HAP-1 (cell line): ENCODE results near the gene OR8G1.
"Not testable (repeated sequence)": the region's sequence is repeated elsewhere in the genome, so short reads cannot be mapped to it uniquely, and the experiment has no call there.

Source experiments
- DNase-seq, 2 experiments: peaks; one replicate each; pipeline ENCODE4 v3.0.0-alpha.2; 2016 to 2020; ENCODE audit warnings: low spot score in 2 of 2
- H3K27me3 ChIP-seq: fragments of 250-450 bp; sonication (Bioruptor Pico); 2 replicates; pipeline ENCODE4 v1.5.1; 2020; ENCODE audit warnings: low read depth, mild to moderate bottlenecking, moderate library complexity
- H3K36me3 ChIP-seq: fragments of 250-450 bp; sonication (Bioruptor Pico); replicated peaks from 2 replicates; pipeline ENCODE4 v1.5.1; 2020; ENCODE audit warnings: mild to moderate bottlenecking
- H3K4me1 ChIP-seq: fragments of 250-450 bp; sonication (Bioruptor Pico); 2 replicates; pipeline ENCODE4 v1.5.1; 2020; ENCODE audit warnings: mild to moderate bottlenecking
- H3K4me3 ChIP-seq: fragments of 250-450 bp; sonication (Bioruptor Pico); 2 replicates; pipeline ENCODE4 v1.5.1; 2020; ENCODE audit warnings: mild to moderate bottlenecking, moderate library complexity
- H3K9me3 ChIP-seq: fragments of 250-450 bp; sonication (Bioruptor Pico); 2 replicates; pipeline ENCODE4 v1.5.1; 2020; ENCODE audit warnings: mild to moderate bottlenecking, moderate library complexity
- in situ Hi-C: fragments of 300-500 bp; cut with MboI; formaldehyde crosslinking; loops from 3 replicates; pipeline ENCODE4 v1.14.3; 2020; ENCODE audit warnings: low sequenced_read_pairs, inconsistent platforms, mixed read lengths

The OR8G1 gene

DNA sequence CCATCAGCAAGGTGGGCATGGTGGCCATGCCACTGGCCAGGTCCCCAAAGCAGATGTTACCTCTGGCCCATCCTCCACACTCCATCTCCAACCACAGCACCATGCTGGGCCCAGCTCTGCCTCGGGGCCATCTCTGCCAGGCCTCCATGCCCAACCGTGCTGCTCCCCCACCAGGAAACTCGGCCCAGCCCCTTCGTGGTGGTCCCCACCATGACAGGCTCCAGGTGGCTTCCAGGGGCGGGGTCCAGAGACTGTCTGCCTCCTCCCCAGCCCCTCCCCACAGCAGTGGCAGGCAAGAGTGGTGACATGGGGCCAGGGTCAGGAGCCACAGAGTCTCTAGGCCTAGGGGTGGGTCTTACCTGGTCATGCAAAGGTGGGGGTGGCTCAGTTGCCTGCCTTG is 30.5 kb upstream of the OR8G1 start:
- Histone ChIP-seq H3K9me3 (no peaks in the 10 kb centered on the region), H3K36me3 (no peaks in the 10 kb centered on the region), H3K4me3 (no peak overlapping the region), H3K4me1 (no peaks in the 10 kb centered on the region), H3K27me3 (no peaks in the 10 kb centered on the region)
- in situ Hi-C loops: no loop called here
- no peak for DNase-seq

- H3K36me3 ChIP-seq: no peaks in the 10 kb centered on the region
- no peaks in the 10 kb centered on the region for H3K9me3 ChIP-seq
- H3K27me3 ChIP-seq: no peaks in the 10 kb centered on the region
- DNase-seq: no peak
- no peaks in the 10 kb centered on the region for H3K4me1 ChIP-seq
- no peak overlapping the region for H3K4me3 ChIP-seq
- in situ Hi-C loops: no loop called here
These were observed 29.6 kb upstream of the OR8G1 start for GRCh38 chr11:124211321-124211720.

- in situ Hi-C loops: no loop called here
- Histone ChIP-seq H3K4me3 (no peak overlapping the region), H3K9me3 (no peaks in the 10 kb centered on the region), H3K27me3 (no peaks in the 10 kb centered on the region), H3K36me3 (no peaks in the 10 kb centered on the region), H3K4me1 (no peaks in the 10 kb centered on the region)
- no peak for DNase-seq
These were observed 26.9 kb upstream of the OR8G1 start for GRCh38 chr11:124214027-124214426.

- no peaks in the 10 kb centered on the region for H3K9me3 ChIP-seq
- H3K4me1 ChIP-seq: no peaks in the 10 kb centered on the region
- in situ Hi-C loops: no loop called here
- H3K4me3 ChIP-seq: no peak overlapping the region
- no peaks in the 10 kb centered on the region for H3K36me3 ChIP-seq
- H3K27me3 ChIP-seq: no peaks in the 10 kb centered on the region
- DNase-seq: no peak
These were observed 21.8 kb upstream of the OR8G1 start for GRCh38 chr11:124219126-124219525.

DNA sequence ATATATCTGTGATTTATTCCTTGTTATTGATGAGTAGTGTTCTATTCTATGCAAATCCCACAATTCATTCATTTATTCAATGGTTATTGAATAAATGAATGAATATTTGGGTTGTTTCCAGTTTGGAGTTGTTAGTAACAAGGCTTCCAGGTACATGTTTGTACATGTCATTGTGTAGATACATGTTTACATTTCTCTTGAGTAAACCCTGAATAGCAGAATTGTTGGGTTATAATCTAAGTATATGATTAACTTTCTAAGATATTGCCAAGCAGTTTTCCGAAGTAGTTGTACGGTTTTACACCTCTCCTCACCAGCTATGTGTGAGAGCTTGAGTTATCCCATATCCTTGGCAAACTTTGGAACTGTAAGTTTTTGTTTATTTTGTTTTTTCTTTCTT is 18.5 kb upstream of the OR8G1 start:
- no peak overlapping the region for H3K4me3 ChIP-seq
- H3K4me1 ChIP-seq: no peaks in the 10 kb centered on the region
- DNase-seq: no peak
- no peaks in the 10 kb centered on the region for H3K9me3 ChIP-seq
- H3K27me3 ChIP-seq: no peaks in the 10 kb centered on the region
- no peaks in the 10 kb centered on the region for H3K36me3 ChIP-seq
- in situ Hi-C loops: no loop called here

- H3K36me3 ChIP-seq, H3K27me3 ChIP-seq, DNase-seq, H3K4me3 ChIP-seq, H3K9me3 ChIP-seq, in situ Hi-C loops, H3K4me1 ChIP-seq: not testable (repeated sequence)
These were observed 16.1 kb upstream of the OR8G1 start for GRCh38 chr11:124224618-124225423.

- in situ Hi-C loops: no loop called here
These were observed 15.4 kb upstream of the OR8G1 start for GRCh38 chr11:124225471-124225870.

GRCh38 chr11:124233376-124233775 is 7.5 kb upstream of the OR8G1 start:
- DNase-seq: no peak
- Histone ChIP-seq H3K9me3 (no peaks in the 10 kb centered on the region), H3K36me3 (no peaks in the 10 kb centered on the region), H3K4me1 (no peaks in the 10 kb centered on the region), H3K27me3 (no peaks in the 10 kb centered on the region), H3K4me3 (no peak overlapping the region)
- in situ Hi-C loops: no loop called here

More at GRCh38 chr11:124225471-124225870, 15.4 kb upstream of the OR8G1 start:
- Histone ChIP-seq H3K4me3 (no peak overlapping the region), H3K27me3 (no peaks in the 10 kb centered on the region), H3K36me3 (no peaks in the 10 kb centered on the region), H3K9me3 (no peaks in the 10 kb centered on the region), H3K4me1 (no peaks in the 10 kb centered on the region)
- no peak for DNase-seq

DNA sequence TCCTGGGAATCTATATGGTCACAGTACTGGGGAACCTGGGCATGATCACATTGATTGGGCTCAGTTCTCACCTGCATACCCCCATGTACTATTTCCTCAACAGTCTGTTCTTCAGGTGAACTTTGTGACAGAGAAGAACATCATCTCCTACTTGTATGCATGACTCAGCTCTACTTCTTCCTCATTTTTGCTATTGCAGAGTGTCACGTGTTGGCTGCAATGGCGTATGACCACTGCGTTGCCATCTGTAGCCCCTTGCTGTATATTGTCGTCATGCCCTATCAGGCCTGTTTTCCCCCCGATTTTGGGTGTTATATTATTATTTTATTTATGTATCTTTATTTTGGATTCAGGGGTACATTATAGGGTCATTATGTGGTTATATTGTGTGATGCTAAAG is 2.4 kb upstream of the OR8G1 start:
- no peaks in the 10 kb centered on the region for H3K9me3 ChIP-seq

DNA sequence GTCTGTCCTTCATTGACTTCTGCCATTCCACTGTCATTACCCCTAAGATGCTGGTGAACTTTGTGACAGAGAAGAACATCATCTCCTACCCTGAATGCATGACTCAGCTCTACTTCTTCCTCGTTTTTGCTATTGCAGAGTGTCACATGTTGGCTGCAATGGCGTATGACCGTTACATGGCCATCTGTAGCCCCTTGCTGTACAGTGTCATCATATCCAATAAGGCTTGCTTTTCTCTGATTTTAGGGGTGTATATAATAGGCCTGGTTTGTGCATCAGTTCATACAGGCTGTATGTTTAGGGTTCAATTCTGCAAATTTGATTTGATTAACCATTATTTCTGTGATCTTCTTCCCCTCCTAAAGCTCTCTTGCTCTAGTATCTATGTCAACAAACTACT is 9.0 kb downstream of the OR8G1 start:
- in situ Hi-C loops, H3K9me3 ChIP-seq, H3K27me3 ChIP-seq, DNase-seq, H3K4me1 ChIP-seq, H3K4me3 ChIP-seq, H3K36me3 ChIP-seq: not testable (repeated sequence)

More for the DNA sequence above, 2.4 kb upstream of the OR8G1 start:
- Histone ChIP-seq H3K4me1 (no peaks in the 10 kb centered on the region), H3K36me3 (no peaks in the 10 kb centered on the region), H3K4me3 (no peak overlapping the region), H3K27me3 (no peaks in the 10 kb centered on the region)
- in situ Hi-C loops: no loop called here
- no peak for DNase-seq

DNA sequence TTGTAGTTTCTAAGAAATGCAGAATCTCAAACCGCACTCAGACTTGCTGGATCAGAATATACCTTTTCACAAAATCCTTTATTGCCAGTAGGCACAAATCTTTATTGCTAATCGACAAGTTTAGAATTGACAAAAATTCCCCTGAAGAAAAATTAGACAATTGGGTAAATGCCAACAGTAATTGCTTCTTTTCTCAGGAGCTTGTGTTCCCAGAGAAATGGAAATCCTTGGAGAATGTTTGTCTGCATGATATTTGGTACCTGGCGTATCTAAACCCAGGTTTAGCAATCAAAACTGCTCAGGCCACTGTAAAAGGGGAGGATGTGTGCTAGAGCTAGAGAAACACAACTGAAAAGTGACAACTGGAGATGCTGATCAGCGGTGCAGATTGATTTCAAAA is 15.2 kb downstream of the OR8G1 start, which contains the start of gene OR8G5:
TSS of gene OR8G5 (plus strand) at position 301 of the 400 bp plus-strand sequence. CDS start 8,556 bp downstream, outside the sequence.
- Histone ChIP-seq H3K4me1 (no peaks in the 10 kb centered on the region), H3K4me3 (no peak within 1 kb of the TSS), H3K9me3 (no peaks in the 10 kb centered on the region), H3K36me3 (no peaks in the 10 kb centered on the region), H3K27me3 (no peaks in the 10 kb centered on the region)
- in situ Hi-C loops: no loop called here
- no peak for DNase-seq

DNA sequence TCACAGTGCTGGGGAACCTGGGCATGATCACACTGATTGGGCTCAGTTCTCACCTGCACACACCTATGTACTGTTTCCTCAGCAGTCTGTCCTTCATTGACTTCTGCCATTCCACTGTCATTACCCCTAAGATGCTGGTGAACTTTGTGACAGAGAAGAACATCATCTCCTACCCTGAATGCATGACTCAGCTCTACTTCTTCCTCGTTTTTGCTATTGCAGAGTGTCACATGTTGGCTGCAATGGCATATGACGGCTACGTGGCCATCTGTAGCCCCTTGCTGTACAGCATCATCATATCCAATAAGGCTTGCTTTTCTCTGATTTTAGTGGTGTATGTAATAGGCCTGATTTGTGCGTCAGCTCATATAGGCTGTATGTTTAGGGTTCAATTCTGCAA is 24.1 kb downstream of the OR8G1 start:
- DNase-seq, H3K4me1 ChIP-seq, in situ Hi-C loops, H3K36me3 ChIP-seq, H3K9me3 ChIP-seq, H3K4me3 ChIP-seq, H3K27me3 ChIP-seq: not testable (repeated sequence)

DNA sequence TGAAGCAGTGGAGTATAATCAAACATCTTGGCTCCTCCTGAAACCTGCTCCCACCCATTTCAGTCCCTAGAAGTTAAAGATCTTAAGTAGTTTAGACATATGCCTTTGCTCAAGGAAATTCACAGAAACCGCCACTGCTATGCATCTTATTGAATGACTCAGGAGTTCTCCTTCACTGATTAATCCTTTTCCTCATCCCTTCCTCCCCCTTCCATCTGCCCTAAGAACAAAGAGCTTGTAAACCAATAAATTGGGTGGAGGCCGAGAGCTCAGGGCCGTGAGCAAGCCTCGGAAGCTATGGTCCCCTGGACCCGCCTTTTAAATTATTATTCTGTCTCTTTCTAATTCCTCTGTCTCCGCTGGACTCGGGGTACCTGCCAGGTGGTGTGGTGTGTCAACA is 30.0 kb downstream of the OR8G1 start:
- H3K27me3 ChIP-seq, DNase-seq, in situ Hi-C loops, H3K4me1 ChIP-seq, H3K4me3 ChIP-seq, H3K9me3 ChIP-seq, H3K36me3 ChIP-seq: not testable (repeated sequence)

- no peaks in the 10 kb centered on the region for H3K4me1 ChIP-seq
- H3K4me3 ChIP-seq: no peak overlapping the region
- no peaks in the 10 kb centered on the region for H3K9me3 ChIP-seq
- H3K36me3 ChIP-seq: no peaks in the 10 kb centered on the region
- in situ Hi-C loops: no loop called here
- DNase-seq: no peak
- no peaks in the 10 kb centered on the region; the same call in 1 of the 2 replicates for H3K27me3 ChIP-seq
These were observed 33.1 kb downstream of the OR8G1 start for GRCh38 chr11:124274000-124274399.

- no peaks in the 10 kb centered on the region for H3K4me1 ChIP-seq
- H3K27me3 ChIP-seq: no peaks in the 10 kb centered on the region; the same call in 1 of the 2 replicates
- no peak overlapping the region for H3K4me3 ChIP-seq
- H3K36me3 ChIP-seq: no peaks in the 10 kb centered on the region
- no peak for DNase-seq
- in situ Hi-C loops: no loop called here
- H3K9me3 ChIP-seq: no peaks in the 10 kb centered on the region
These were observed 35.2 kb downstream of the OR8G1 start for GRCh38 chr11:124276081-124276480.
